ENCODE data around the gene NLRP5. TPM values are rescaled to one million over a fixed set of nuclear protein-coding genes. Genes with fewer than 3 reads are reported as not detected.

The NLRP5 gene
- total RNA-seq, 1 donor from 2014 or later, result not detected

DNA sequence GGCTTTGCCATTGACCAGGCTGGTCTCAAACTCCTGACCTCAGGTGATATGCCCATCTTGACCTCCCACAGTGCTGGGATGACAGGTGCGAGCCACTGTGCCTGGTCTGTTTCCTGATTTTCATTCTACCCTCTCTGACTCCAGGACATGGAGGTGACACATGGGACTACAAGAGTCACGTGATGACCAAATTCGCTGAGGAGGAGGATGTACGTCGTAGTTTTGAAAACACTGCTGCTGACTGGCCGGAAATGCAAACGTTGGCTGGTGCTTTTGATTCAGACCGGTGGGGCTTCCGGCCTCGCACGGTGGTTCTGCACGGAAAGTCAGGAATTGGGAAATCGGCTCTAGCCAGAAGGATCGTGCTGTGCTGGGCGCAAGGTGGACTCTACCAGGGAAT is 40.2 kb downstream of the NLRP5 start:
- DNase-seq (ENCODE audit: extremely low spot score, unreplicated experiment), result no peak
- H3K4me1 Mint-ChIP-seq (ENCODE audit: unreplicated experiment), result no peaks in the 10 kb centered on the region
- TF ChIP-seq CTCF (conservative IDR thresholded peaks at IDR 0.05), result no peak
- H3K36me3 Mint-ChIP-seq, result no peaks in the 10 kb centered on the region
- no peak overlapping the region for H3K27ac Mint-ChIP-seq
- H3K27me3 Mint-ChIP-seq, result no peaks in the 10 kb centered on the region
- peaks cover 14% of the 10 kb centered on the region for H3K9me3 Mint-ChIP-seq
- H3K4me3 Mint-ChIP-seq, result no peak overlapping the region

GRCh38 chr19:56053596-56053995 is 67.0 kb downstream of the NLRP5 start:
- Mint-ChIP-seq H3K9me3 (peaks cover 4% of the 10 kb centered on the region), H3K4me1 (ENCODE audit: unreplicated experiment) (no peaks in the 10 kb centered on the region), H3K36me3 (no peaks in the 10 kb centered on the region), H3K27ac (no peak overlapping the region), H3K4me3 (no peak overlapping the region), H3K27me3 (no peaks in the 10 kb centered on the region)
- no peak for DNase-seq (ENCODE audit: extremely low spot score, unreplicated experiment)
- TF ChIP-seq CTCF (conservative IDR thresholded peaks at IDR 0.05), result no peak

GRCh38 chr19:56066152-56067023 is 79.8 kb downstream of the NLRP5 start:
- DNase-seq (ENCODE audit: extremely low spot score, unreplicated experiment), result peak; percentile 82
- Mint-ChIP-seq H3K4me1 (ENCODE audit: unreplicated experiment) (no peaks in the 10 kb centered on the region), H3K36me3 (no peaks in the 10 kb centered on the region), H3K27me3 (peaks cover 12% of the 10 kb centered on the region), H3K9me3 (no peaks in the 10 kb centered on the region), H3K4me3 (peak overlapping the region; percentile 34), H3K27ac (no peak overlapping the region)
- peak; percentile 94 for TF ChIP-seq CTCF (conservative IDR thresholded peaks at IDR 0.05)

DNA sequence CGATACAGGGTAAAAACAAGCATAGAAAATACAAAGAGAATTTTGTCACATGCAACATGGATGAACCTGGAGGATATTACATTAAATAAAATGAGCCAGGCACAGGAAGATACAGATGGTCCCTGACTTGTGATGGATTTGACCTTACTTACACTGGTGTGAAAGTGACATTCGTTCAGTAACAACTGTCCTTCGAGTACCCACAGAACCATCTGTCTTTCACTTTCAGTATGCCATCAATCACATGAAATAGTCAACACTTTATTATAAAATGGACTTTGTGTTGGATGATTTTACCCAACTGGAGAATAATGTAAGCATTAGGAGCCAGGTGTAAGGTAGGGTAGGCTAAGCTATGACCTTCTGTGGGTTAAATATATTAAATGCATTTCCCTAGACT is 83.1 kb downstream of the NLRP5 start:
- no peak for DNase-seq (ENCODE audit: extremely low spot score, unreplicated experiment)
- H3K4me1 Mint-ChIP-seq (ENCODE audit: unreplicated experiment), result no peaks in the 10 kb centered on the region
- H3K27ac Mint-ChIP-seq, result no peak overlapping the region
- TF ChIP-seq CTCF (conservative IDR thresholded peaks at IDR 0.05), result no peak
- H3K36me3 Mint-ChIP-seq, result no peaks in the 10 kb centered on the region
- no peak overlapping the region for H3K4me3 Mint-ChIP-seq
- no peaks in the 10 kb centered on the region for H3K9me3 Mint-ChIP-seq
- H3K27me3 Mint-ChIP-seq, result peaks cover 12% of the 10 kb centered on the region

- Mint-ChIP-seq H3K4me3 (no peak overlapping the region), H3K9me3 (no peaks in the 10 kb centered on the region), H3K27me3 (peaks cover 10% of the 10 kb centered on the region), H3K27ac (no peak overlapping the region), H3K36me3 (no peaks in the 10 kb centered on the region), H3K4me1 (ENCODE audit: unreplicated experiment) (no peaks in the 10 kb centered on the region)
- peak; percentile 59 for TF ChIP-seq CTCF (conservative IDR thresholded peaks at IDR 0.05)
- no peak for DNase-seq (ENCODE audit: extremely low spot score, unreplicated experiment)
Observed at GRCh38 chr19:56071151-56071550, 84.6 kb downstream of the NLRP5 start.
